NCI-H1930 (cell line): ENCODE measurements around the gene MPPED2.

ENCODE experiments used
- DNase-seq, 2 experiments: peaks; one replicate each; lab custom pipeline; 2025; lab: John Stamatoyannopoulos, UW

The MPPED2 gene

GRCh38 chr11:30420233-30420787, 165.8 kb downstream of the MPPED2 start:
- no peak for DNase-seq

GRCh38 chr11:30414806-30415205, 171.3 kb downstream of the MPPED2 start:
- no peak for DNase-seq

- DNase-seq = no peak
Observed at GRCh38 chr11:30414244-30414643, 171.9 kb downstream of the MPPED2 start.

DNA sequence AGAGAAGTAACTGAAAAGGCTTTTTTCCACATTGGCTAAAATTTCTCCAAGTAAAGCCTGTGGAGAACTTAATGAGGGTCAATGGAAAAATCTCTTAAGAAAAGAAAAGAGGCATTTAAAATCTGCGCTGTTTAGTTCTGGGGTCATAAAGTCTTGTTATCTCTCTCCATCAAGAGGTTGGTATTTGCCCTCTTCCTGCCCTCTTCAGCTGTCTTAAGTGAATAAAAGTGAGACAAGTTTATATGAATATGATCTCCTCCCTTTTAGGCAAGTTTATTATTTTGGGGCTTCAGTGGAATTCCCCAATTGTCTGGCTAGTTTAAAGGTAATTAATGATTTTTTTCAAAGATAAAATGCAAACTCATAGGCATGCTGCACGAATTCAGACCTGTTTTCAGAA, 173.6 kb downstream of the MPPED2 start:
- DNase-seq = no peak

DNA sequence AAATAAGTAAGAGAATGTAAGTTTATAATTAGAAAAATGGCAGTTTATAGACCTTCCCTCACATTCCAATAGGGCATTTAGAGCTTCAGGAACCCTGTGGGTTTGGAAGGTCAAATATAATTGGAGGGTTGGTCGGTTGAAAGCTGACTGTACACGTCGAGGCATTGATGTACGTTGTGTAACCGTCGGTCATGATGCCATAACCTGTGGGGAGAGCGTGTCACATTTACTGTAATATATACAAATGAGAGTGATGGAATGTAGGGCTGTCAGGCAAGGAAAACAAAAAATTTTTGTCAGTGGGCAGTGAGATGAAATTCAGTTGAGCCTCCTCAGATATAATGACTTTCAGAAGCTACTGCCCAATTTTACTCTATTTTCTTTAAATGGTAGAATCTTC, 174.8 kb downstream of the MPPED2 start:
- DNase-seq = no peak

DNA sequence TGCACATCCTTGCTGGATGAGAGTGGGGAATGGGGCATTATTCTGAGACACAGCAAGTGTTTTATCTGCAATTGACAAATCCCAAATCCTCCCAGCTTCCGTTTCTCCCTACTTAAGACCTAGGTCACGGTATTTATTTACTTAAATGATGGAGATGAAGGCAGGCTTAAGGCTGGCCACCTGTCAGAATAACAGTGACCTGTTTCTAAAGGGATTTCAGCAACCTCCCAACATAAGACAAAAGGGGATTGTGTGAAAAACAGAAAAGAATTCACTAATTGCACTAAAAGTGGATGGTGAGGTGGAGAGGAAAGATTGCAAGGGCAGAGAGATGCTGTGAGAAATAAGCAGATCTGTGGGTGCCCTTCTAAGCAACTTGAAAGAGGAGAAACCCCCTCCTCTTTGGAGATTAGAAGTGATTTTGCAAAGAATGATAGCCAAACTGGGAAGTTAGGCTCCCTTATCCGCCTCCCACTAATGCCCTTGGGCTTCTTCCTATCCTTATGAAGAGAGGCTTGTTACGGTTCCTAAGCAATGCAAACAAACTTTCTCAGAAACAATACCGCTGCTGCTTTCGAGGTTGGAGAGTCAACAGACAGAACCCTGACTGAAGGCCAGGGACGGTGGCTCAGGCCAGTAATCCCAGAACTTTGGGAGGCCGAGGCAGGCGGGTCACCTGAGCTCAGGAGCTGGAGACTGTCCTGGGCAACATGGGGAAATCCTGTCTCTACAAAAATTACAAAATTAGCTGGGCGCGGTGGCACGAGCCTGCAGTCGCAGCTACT, 179.0 kb downstream of the MPPED2 start:
- DNase-seq = no peak

GRCh38 chr11:30405385-30405784, 180.8 kb downstream of the MPPED2 start:
- DNase-seq = no peak

DNA sequence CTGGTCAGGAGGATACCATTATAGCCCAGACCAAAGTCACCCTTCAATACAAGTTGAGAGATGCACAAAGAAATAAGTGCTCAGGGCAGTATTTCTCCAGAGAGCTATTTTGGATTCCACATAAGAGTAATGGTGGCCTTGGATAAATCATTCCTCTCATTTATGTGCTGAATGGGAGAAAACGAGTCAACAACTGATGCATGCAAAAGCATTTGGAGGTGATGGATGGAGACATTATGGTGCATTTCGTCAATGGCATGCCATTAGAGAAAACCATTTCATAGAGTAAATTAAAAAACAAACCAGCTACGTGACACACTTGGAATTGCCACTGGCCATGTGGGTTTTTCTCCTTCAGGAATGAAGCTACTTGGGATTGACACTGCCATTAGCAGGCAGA, 182.0 kb downstream of the MPPED2 start:
- DNase-seq = no peak

GRCh38 chr11:30395751-30396150, 190.4 kb downstream of the MPPED2 start:
- DNase-seq = no peak

DNA sequence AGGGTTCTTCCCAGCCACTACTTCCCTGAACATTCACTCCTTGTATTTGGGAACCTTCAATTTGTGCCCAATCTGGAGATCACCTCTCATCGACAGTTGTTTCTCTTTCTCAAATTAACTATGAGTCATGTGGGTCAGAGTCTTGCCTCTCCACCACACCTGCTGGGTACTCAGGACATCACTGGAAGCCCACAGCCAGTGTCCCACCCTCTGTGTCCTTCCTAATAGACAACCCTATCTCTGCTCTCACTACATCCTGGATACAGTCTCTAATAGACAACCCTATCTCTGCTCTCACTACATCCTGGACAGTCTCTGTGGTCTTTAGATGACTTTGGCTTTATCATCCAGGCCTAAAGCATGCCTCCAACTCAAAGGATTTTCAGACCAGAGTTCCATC, 193.1 kb downstream of the MPPED2 start:
- DNase-seq = no peak

- no peak for DNase-seq
Observed at GRCh38 chr11:30392221-30392784, 193.8 kb downstream of the MPPED2 start.

DNA sequence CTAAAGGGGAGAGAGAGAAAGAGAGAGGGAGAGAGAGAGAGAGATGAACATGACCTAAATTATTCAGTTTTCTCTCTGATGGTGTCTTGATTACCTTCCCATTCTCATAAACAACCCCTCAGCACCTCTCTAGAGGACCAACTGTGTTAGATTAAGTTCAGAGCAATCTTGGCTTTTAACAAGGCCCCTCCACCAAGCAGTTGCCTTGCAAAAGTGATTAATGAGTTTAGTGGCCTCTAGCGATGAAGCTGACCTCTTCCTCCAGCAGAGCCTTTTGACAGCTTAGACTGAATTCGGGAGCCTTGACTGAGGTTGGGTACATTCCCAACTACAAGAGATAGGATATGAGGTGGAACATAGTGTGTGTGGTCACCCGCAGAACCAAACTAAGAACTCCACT, 197.2 kb downstream of the MPPED2 start:
- DNase-seq = no peak

- DNase-seq = no peak
Observed at GRCh38 chr11:30387891-30388861, 198.0 kb downstream of the MPPED2 start.

DNA sequence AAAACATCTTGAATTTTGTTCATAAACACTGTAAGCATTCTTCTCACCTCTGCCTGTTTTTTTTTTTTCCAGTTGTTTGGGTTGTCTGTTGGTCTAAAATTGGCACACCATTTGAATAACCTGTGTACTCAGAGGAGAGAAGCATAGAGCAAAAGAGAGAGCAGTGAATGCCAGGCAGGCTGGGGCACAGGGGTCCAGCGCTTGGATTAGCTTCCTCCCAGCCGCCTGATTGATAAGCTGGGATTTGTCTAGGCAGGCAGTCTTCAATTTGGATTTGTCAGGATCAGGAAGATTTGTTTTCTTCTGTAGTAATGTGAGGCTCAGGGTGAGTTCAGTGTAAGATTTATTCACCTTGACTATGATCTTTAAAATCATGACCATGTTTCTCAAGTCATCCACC, 204.3 kb downstream of the MPPED2 start:
- DNase-seq = no peak

GRCh38 chr11:30380846-30381245, 205.3 kb downstream of the MPPED2 start:
- no peak for DNase-seq

DNA sequence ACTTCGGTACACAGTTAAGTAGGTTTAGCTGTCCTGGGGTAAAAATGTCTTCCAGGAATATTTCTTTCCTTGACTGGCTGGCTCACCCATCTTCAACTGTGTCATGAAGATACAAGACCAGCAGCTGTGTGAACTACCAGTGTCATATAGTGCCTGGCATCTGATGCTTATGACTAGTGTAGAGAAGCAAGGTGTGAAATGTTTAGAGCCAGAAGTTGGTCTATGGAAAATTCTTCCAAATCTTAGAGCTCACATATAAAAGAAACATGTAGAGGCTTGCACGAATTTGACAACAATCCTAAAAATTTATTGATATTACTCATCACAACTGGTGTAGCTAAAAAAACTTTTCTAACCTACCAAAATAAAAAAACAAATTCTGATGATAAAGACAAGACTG, 208.8 kb downstream of the MPPED2 start:
- no peak for DNase-seq

DNA sequence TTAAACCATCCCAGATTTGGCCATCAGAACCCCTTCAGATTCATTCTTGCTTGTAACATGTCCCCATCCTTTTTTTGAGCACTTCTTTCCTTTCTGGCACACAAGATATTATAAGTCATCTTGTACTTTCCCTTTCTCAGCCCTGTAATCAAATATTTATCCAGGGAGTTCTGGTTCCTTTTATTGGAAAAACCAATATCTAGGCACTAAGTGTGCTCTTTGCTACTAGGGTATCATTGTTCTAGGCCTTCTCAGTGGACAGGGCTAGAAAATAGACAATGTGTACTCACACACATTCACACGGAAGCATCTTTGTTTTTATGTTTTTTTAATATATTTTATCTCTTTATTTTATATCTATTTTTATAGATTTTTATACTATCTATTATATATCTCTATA, 216.0 kb downstream of the MPPED2 start:
- no peak for DNase-seq

- DNase-seq = no peak
Observed at GRCh38 chr11:30368394-30368793, 217.8 kb downstream of the MPPED2 start.

GRCh38 chr11:30365793-30366517, 220.2 kb downstream of the MPPED2 start:
- DNase-seq = no peak

GRCh38 chr11:30364837-30365482, 221.2 kb downstream of the MPPED2 start:
- no peak for DNase-seq

DNA sequence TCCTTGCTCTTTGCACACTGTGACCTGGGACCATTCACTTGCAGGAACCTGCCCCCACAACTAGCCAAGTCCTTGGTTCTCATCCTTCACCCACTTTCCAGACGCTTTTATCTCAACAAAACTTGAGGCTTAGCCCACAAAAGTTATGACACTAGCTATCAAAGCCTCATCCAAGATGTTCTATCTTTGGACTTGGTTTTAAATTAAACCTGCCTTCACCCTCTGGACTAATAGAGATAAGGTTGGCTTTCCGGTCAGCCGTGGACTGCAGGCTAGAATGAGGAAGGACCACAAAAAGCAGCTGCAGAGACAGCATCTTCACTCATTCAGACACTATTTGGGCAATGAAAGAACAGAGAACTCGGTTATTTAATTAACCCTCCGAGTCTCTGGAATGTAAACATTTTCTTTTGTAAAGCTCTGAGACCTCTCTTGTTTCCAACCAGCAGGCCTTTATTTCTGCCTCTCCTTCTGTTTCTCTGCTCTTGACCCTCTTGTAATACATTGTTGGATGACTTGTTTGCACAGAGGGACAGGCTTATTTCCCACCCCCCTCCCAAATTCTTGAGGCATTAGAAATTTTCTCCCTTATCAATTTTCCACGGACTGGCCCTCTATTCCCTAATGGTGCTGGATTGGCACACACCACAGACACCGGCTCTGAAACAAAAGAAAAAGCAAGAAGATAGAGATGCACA, 221.9 kb downstream of the MPPED2 start:
- no peak for DNase-seq
